Suprapubic skin (tissue), 4 donors: ENCODE results near the gene ANP32B. TPM values are rescaled to one million over a fixed set of nuclear protein-coding genes. Genes with fewer than 3 reads are reported as not detected.

Experiments used
- DNase-seq, 2 donors: peaks; one replicate each; pipeline ENCODE4 v3.0.0-alpha.2; 2019; ENCODE audit warnings: low spot score in 2 of 2
- H3K27ac ChIP-seq: fragments of 200-600 bp; sonication (generic); one replicate; pipeline ENCODE4 v1.5.1; 2019
- H3K27me3 ChIP-seq: fragments of 200-600 bp; sonication (generic); one replicate; pipeline ENCODE4 v1.5.1; 2019
- H3K36me3 ChIP-seq: fragments of 200-600 bp; sonication (generic); one replicate; pipeline ENCODE4 v1.5.1; 2019
- H3K4me1 ChIP-seq: fragments of 200-600 bp; sonication (generic); one replicate; pipeline ENCODE4 v1.5.1; 2019
- H3K4me3 ChIP-seq: fragments of 200-600 bp; sonication (generic); one replicate; pipeline ENCODE4 v1.5.1; 2019; ENCODE audit warnings: mild to moderate bottlenecking
- H3K9me3 ChIP-seq: fragments of 200-600 bp; sonication (generic); one replicate; pipeline ENCODE4 v1.5.1; 2019
- CTCF ChIP-seq, 2 donors: fragments of 200-600 bp in 1 of 2; fragments of 450-650 bp in 1 of 2; sonication (generic) in 1 of 2; IDR thresholded peaks; one replicate each; pipeline ENCODE4 v1.5.1; 2016 to 2019; ENCODE audit warnings: antibody characterized with exemption in 2 of 2, mild to moderate bottlenecking in 1 of 2, moderate library complexity in 1 of 2
- EP300 ChIP-seq: sonication (generic); formaldehyde crosslinking; IDR thresholded peaks from one replicate; pipeline ENCODE4 v1.6.1; 2017; ENCODE audit warnings: antibody characterized with exemption
- POLR2A ChIP-seq, 2 donors: fragments of 450-650 bp; IDR thresholded peaks; one replicate each; pipeline ENCODE4 v1.6.1; 2017; ENCODE audit warnings: antibody characterized with exemption in 2 of 2, mild to moderate bottlenecking in 2 of 2, moderate library complexity in 2 of 2
- POLR2AphosphoS5 ChIP-seq, 3 donors: sonication (generic); formaldehyde crosslinking; IDR thresholded peaks; one replicate each; pipeline ENCODE4 v1.6.1; 2017; ENCODE audit warnings: antibody characterized with exemption in 3 of 3
- WGBS: methylation state at CpG from one replicate; pipeline ENCODE4 v1.1.5; 2018; 5-methylcytosine and 5-hydroxymethylcytosine counted together
- total RNA-seq, 4 donors: library from RNA; depleted of rRNA; stranded (reverse); fragments of >200 nt; gene quantifications; one replicate each; pipeline ENCODE4 v1.1.0, GENCODE V29; 2016

Gene ANP32B
- total RNA-seq, 4 donors from 2014 or later, result 34.8 to 71.6 (median 59.1) TPM

- Histone ChIP-seq H3K4me3 (no peak overlapping the region), H3K36me3 (no peaks in the 10 kb centered on the region), H3K27me3 (no peaks in the 10 kb centered on the region), H3K27ac (no peak overlapping the region), H3K4me1 (peaks cover 67% of the 10 kb centered on the region), H3K9me3 (no peaks in the 10 kb centered on the region)
- no peak for DNase-seq
- TF ChIP-seq POLR2A (IDR thresholded peaks at IDR 0.05) (no peak), POLR2AphosphoS5 (IDR thresholded peaks at IDR 0.05) (no peak), EP300 (no peak), CTCF (IDR thresholded peaks at IDR 0.05) (no peak)
- 81% methylated on average over 5 of the region's 5 CpGs for WGBS
Observed at GRCh38 chr9:97987487-97987886, 4.3 kb downstream of the ANP32B start.

GRCh38 chr9:97990259-97990658 lies 7.1 kb downstream of the ANP32B start:
- H3K4me1 ChIP-seq, result peaks cover 72% of the 10 kb centered on the region
- H3K4me3 ChIP-seq, result no peak overlapping the region
- no peaks in the 10 kb centered on the region for H3K27me3 ChIP-seq
- TF ChIP-seq CTCF (IDR thresholded peaks at IDR 0.05) (no peak), POLR2AphosphoS5 (IDR thresholded peaks at IDR 0.05) (no peak), POLR2A (IDR thresholded peaks at IDR 0.05) (no peak), EP300 (no peak)
- H3K27ac ChIP-seq, result no peak overlapping the region
- WGBS, result 53% methylated on average over 2 of the region's 2 CpGs
- DNase-seq, result no peak
- peaks cover 6% of the 10 kb centered on the region for H3K36me3 ChIP-seq
- H3K9me3 ChIP-seq, result no peaks in the 10 kb centered on the region

GRCh38 chr9:97991818-97992217 lies 8.7 kb downstream of the ANP32B start:
- Histone ChIP-seq H3K27me3 (no peaks in the 10 kb centered on the region), H3K36me3 (peaks cover 19% of the 10 kb centered on the region), H3K27ac (no peak overlapping the region), H3K9me3 (no peaks in the 10 kb centered on the region), H3K4me1 (peaks cover 56% of the 10 kb centered on the region), H3K4me3 (no peak overlapping the region)
- WGBS, result 64% methylated on average over 5 of the region's 5 CpGs
- TF ChIP-seq EP300 (no peak), POLR2AphosphoS5 (IDR thresholded peaks at IDR 0.05) (no peak), CTCF (IDR thresholded peaks at IDR 0.05) (no peak), POLR2A (IDR thresholded peaks at IDR 0.05) (no peak)
- no peak for DNase-seq

GRCh38 chr9:97992219-97992618 lies 9.1 kb downstream of the ANP32B start:
- Histone ChIP-seq H3K9me3 (no peaks in the 10 kb centered on the region), H3K27ac (no peak overlapping the region), H3K4me3 (no peak overlapping the region), H3K27me3 (no peaks in the 10 kb centered on the region), H3K4me1 (peaks cover 52% of the 10 kb centered on the region), H3K36me3 (peaks cover 19% of the 10 kb centered on the region)
- DNase-seq, result no peak
- 86% methylated on average over 6 of the region's 6 CpGs for WGBS
- no peak for TF ChIP-seq POLR2A (IDR thresholded peaks at IDR 0.05)
- no peak for TF ChIP-seq EP300
- TF ChIP-seq POLR2AphosphoS5 (IDR thresholded peaks at IDR 0.05), result no peak
- no peak for TF ChIP-seq CTCF (IDR thresholded peaks at IDR 0.05)

- H3K27ac ChIP-seq, result no peak overlapping the region
- H3K9me3 ChIP-seq, result no peaks in the 10 kb centered on the region
- TF ChIP-seq EP300, result no peak
- no peak for TF ChIP-seq POLR2A (IDR thresholded peaks at IDR 0.05)
- no peak for TF ChIP-seq CTCF (IDR thresholded peaks at IDR 0.05)
- no peak for TF ChIP-seq POLR2AphosphoS5 (IDR thresholded peaks at IDR 0.05)
- H3K4me1 ChIP-seq, result peaks cover 44% of the 10 kb centered on the region
- H3K36me3 ChIP-seq, result peaks cover 19% of the 10 kb centered on the region
- 77% methylated on average over 2 of the region's 2 CpGs for WGBS
- H3K4me3 ChIP-seq, result no peak overlapping the region
- H3K27me3 ChIP-seq, result no peaks in the 10 kb centered on the region
- no peak for DNase-seq
Observed at GRCh38 chr9:97993000-97993399, 9.9 kb downstream of the ANP32B start.
